ENCODE results near the gene APOL1. TPM values are rescaled to one million over a fixed set of nuclear protein-coding genes. Genes with fewer than 3 reads are reported as not detected.
"Not testable (repeated sequence)": the region's sequence is repeated elsewhere in the genome, so short reads cannot be mapped to it uniquely, and the experiment has no call there.

Gene APOL1
- total and polyA plus RNA-seq, 7 experiments from 2014 or later = 6.2 to 91.1 (median 17.8) TPM

DNA sequence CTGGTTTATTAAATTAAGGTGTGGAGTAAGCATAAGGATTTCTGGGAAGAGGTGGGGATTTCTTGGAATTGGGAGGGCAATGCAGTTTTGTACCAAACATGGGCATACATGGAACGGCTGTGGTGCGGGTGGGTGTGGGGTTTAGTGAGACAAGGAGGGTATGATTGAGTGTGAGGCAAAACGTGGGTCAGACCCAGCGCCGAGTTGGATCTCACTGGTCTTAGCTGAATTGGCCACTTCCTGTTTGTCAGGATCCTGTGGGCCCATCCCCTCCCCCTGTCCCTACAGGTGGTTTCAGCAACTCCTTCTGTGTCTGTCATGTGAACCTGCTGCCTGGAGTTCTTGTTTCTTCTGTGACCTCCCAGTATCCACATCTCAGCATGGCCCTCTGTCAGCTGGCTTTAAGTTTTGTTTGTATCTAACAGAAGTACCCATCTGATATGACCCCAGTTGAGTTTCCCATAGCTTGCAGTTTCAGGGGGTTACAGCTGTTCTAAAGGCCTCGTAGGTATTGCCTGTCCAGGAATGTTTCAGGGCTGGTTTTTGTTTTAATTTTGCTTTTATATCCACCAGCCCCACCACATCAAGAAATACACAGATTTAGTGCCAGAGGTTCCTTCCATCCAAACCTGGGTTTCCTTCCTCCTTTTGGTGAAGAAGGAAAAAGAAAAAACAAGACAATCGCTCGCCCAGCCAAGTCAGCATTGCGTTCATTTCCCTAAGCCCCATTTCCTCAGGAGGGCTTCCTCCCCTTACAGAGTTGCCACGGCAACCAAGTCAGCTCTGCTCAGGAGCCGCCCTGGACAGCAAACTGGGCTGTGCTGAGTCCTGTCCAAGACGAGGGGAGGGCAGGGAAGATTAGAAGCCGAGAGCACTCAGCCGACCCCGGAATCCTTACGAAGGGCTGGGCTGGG, 6.0 kb downstream of the APOL1 start:
- ATAC-seq = peak; percentile 49
- POLR2A ChIA-PET = interaction anchor here (0.7 kb wide), 1 partner anchor 125 kb away, joined by 3 read pairs; no protein-coding TSS in a partner anchor
- no peaks in the 10 kb centered on the region for H3K27me3 ChIP-seq (ENCODE audit: control insufficient read depth in 2 of 2, insufficient read depth in 2 of 2, low read length in 2 of 2)
- peak overlapping the region in 8 of 10 donors; percentile 6 to 78 (median 20) for H3K4me3 Mint-ChIP-seq
- H3K36me3 ChIP-seq (ENCODE audit: control insufficient read depth in 2 of 3, insufficient read depth in 3 of 3, low read length in 3 of 3) = peaks cover 14 to 70% (median 20%) of the 10 kb centered on the region in 3 experiments
- peaks cover 17 to 62% (median 36%) of the 10 kb centered on the region in 5 donors for H3K36me3 Mint-ChIP-seq
- no peaks in the 10 kb centered on the region for H3K9me3 Mint-ChIP-seq
- H3K27me3 Mint-ChIP-seq = no peaks in the 10 kb centered on the region
- no peak overlapping the region for H3K4me3 ChIP-seq (ENCODE audit: low read length)
- peaks cover 33 to 54% (median 43%) of the 10 kb centered on the region in 7 donors for H3K4me1 Mint-ChIP-seq
- CTCF ChIA-PET = interaction anchor here (1.3 to 1.6 kb wide), 2 partner anchors 10 to 19 kb away, joined by 3 to 5 read pairs; partner anchors contain the start of gene APOL2
- peaks cover 12 to 23% of the 10 kb centered on the region in 2 donors for H3K4me1 ChIP-seq (ENCODE audit: control insufficient read depth in 2 of 2, insufficient read depth in 2 of 2, low read length in 2 of 2)
- DNase-seq = peak in 1 of 9 donors; percentile 26
- H3K27ac Mint-ChIP-seq = peak overlapping the region in 8 of 9 donors; percentile 4 to 86 (median 64)
- no peak overlapping the region for H3K27ac ChIP-seq (ENCODE audit: low read depth, low read length)
- intact Hi-C loops (cut with micrococcal nuclease) = no loop called here
- H3K9me3 ChIP-seq (ENCODE audit: control insufficient read depth in 2 of 3, low read length in 3 of 3) = no peaks in the 10 kb centered on the region

DNA sequence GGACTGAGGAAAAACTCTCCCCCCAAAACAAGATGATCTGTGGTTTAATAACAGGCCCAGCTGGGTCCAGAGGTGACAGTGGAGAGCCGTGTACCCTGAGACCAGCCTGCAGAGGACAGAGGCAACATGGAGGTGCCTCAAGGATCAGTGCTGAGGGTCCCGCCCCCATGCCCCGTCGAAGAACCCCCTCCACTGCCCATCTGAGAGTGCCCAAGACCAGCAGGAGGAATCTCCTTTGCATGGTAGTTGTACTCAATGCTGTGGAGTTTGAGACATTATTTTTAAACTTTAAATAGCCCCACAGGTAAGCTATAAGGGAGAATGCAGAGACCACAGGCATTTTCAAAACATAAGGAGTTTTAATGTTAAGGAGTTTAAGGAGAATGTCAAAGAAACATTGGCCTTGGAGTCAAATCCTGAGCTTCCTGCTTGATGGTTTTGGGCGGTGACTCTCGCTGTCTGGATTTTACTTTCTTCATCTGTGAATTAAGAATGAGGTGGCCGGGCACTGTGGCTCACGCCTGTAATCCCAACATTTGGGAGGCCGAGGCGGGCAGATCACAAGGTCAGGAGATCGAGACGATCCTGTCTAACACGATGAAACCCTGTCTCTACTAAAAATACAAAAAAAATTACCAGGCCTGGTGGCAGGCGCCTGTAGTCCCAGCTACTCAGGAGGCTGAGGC, 6.8 kb downstream of the APOL1 start:
- DNase-seq = no peak
- H3K4me1 ChIP-seq (ENCODE audit: control insufficient read depth in 2 of 2, insufficient read depth in 2 of 2, low read length in 2 of 2) = peaks cover 7 to 16% of the 10 kb centered on the region in 2 donors
- Mint-ChIP-seq H3K4me1 (peaks cover 25 to 46% (median 39%) of the 10 kb centered on the region in 7 donors), H3K27ac (peak overlapping the region in 3 of 9 donors; percentile 38 to 86 (median 83)), H3K36me3 (peaks cover 17 to 65% (median 36%) of the 10 kb centered on the region in 5 donors), H3K4me3 (peak overlapping the region in 1 of 10 donors; percentile 25), H3K27me3 (no peaks in the 10 kb centered on the region), H3K9me3 (no peaks in the 10 kb centered on the region)
- H3K4me3 ChIP-seq (ENCODE audit: low read length) = no peak overlapping the region
- intact Hi-C loops (cut with micrococcal nuclease) = no loop called here
- ChIA-PET CTCF (interaction anchor here (1.6 kb wide), 1 partner anchor 20 kb away, joined by 5 read pairs; the partner anchor contains the start of gene APOL2), POLR2A (no interaction called here)
- peaks cover 14 to 74% (median 20%) of the 10 kb centered on the region in 3 experiments for H3K36me3 ChIP-seq (ENCODE audit: control insufficient read depth in 2 of 3, insufficient read depth in 3 of 3, low read length in 3 of 3)
- H3K9me3 ChIP-seq (ENCODE audit: control insufficient read depth in 2 of 3, low read length in 3 of 3) = no peaks in the 10 kb centered on the region
- H3K27ac ChIP-seq (ENCODE audit: low read depth, low read length) = no peak overlapping the region
- no peaks in the 10 kb centered on the region for H3K27me3 ChIP-seq (ENCODE audit: control insufficient read depth in 2 of 2, insufficient read depth in 2 of 2, low read length in 2 of 2)
- ATAC-seq = no peak

DNA sequence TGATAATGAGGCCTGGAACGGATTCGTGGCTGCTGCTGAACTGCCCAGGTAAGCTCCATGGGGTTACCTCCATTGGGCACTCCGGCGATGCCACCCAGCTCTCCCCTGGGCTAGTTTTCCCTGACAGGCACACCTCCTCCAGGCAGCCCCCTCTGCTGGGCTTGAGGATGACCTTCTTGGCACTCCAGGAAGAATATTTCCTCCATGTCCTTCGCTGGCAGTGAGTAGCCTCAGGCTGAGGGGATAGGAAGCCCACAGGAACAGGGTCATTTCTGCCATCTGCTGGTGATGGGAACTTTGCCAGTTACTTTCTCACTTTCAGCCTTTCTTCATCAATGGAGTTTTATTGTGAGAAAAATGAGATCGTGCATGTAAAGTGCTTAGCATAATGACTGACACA, 8.7 kb downstream of the APOL1 start:
- H3K27ac ChIP-seq (ENCODE audit: low read depth, low read length); ATAC-seq; H3K27me3 Mint-ChIP-seq; H3K27me3 ChIP-seq (ENCODE audit: control insufficient read depth in 2 of 2, insufficient read depth in 2 of 2, low read length in 2 of 2); H3K4me1 ChIP-seq (ENCODE audit: control insufficient read depth in 2 of 2, insufficient read depth in 2 of 2, low read length in 2 of 2); H3K4me3 Mint-ChIP-seq; H3K4me3 ChIP-seq (ENCODE audit: low read length); intact Hi-C loops (cut with micrococcal nuclease); CTCF ChIA-PET; H3K27ac Mint-ChIP-seq; H3K9me3 Mint-ChIP-seq; H3K9me3 ChIP-seq (ENCODE audit: control insufficient read depth in 2 of 3, low read length in 3 of 3); DNase-seq: not testable (repeated sequence)
- peaks cover 13 to 69% (median 35%) of the 10 kb centered on the region in 5 donors for H3K36me3 Mint-ChIP-seq
- H3K36me3 ChIP-seq (ENCODE audit: control insufficient read depth in 2 of 3, insufficient read depth in 3 of 3, low read length in 3 of 3) = peaks cover 20 to 82% (median 25%) of the 10 kb centered on the region in 3 experiments
- peaks cover 14 to 30% (median 23%) of the 10 kb centered on the region in 7 donors for H3K4me1 Mint-ChIP-seq
- POLR2A ChIA-PET = interaction anchor here (0.6 kb wide), 1 partner anchor 943 kb away, joined by 3 read pairs; no protein-coding TSS in a partner anchor

DNA sequence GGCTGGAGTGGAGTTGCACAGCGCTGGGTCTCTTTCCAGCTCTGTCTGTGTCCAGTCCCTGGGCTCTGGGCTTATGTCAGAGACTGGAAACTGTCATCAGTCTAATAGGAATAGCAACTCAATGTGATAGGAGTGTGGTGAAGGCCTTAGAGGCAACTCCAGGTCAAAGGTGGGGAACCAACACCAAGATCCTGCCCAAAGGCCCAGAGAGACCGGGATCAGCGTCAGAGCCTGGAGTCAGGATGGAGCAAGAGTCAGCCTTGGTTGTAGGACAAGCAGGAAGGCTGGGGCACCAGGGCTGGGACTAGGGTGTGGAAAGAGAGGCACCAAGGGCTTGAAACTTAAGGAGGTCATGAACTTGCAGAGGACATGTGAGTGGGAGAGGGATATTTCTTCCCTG, 9.4 kb downstream of the APOL1 start:
- intact Hi-C loops (cut with micrococcal nuclease); H3K9me3 ChIP-seq (ENCODE audit: control insufficient read depth in 2 of 3, low read length in 3 of 3); H3K27me3 ChIP-seq (ENCODE audit: control insufficient read depth in 2 of 2, insufficient read depth in 2 of 2, low read length in 2 of 2); ATAC-seq; H3K4me3 ChIP-seq (ENCODE audit: low read length); H3K27ac ChIP-seq (ENCODE audit: low read depth, low read length); CTCF ChIA-PET; H3K27me3 Mint-ChIP-seq; DNase-seq; H3K4me1 ChIP-seq (ENCODE audit: control insufficient read depth in 2 of 2, insufficient read depth in 2 of 2, low read length in 2 of 2); POLR2A ChIA-PET; H3K4me3 Mint-ChIP-seq; H3K9me3 Mint-ChIP-seq: not testable (repeated sequence)
- peaks cover 20 to 82% (median 25%) of the 10 kb centered on the region in 3 experiments for H3K36me3 ChIP-seq (ENCODE audit: control insufficient read depth in 2 of 3, insufficient read depth in 3 of 3, low read length in 3 of 3)
- Mint-ChIP-seq H3K36me3 (peaks cover 13 to 69% (median 40%) of the 10 kb centered on the region in 5 donors), H3K4me1 (peaks cover 14 to 29% (median 18%) of the 10 kb centered on the region in 7 donors), H3K27ac (peak overlapping the region in 1 of 9 donors; percentile 42)

DNA sequence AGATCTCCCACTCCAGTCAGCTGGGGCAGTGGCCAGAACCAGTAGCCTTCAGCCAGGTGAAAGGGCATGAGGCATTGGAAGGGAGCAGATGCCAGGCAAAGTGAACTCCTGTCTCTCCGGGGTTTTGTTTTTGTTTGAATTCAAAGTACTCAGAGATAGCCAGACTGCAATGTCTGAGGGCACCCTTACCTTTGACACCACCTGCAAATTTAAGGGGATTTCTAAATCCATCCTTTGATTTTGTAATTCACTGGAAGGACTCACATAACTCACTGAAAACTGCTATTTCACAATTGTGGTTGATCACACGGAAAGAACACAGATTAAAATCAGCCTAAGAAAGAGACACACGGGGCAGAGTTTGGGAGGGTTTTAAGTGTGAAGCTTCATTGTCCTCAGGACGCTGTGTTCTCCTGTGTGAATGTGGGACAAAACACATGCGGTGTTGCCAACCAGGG, 10.3 kb downstream of the APOL1 start:
- H3K36me3 ChIP-seq (ENCODE audit: control insufficient read depth in 2 of 3, insufficient read depth in 3 of 3, low read length in 3 of 3) = peaks cover 20 to 74% (median 25%) of the 10 kb centered on the region in 3 experiments
- H3K27ac Mint-ChIP-seq; CTCF ChIA-PET; H3K4me1 ChIP-seq (ENCODE audit: control insufficient read depth in 2 of 2, insufficient read depth in 2 of 2, low read length in 2 of 2); H3K4me3 ChIP-seq (ENCODE audit: low read length); H3K27ac ChIP-seq (ENCODE audit: low read depth, low read length); intact Hi-C loops (cut with micrococcal nuclease); H3K4me3 Mint-ChIP-seq; DNase-seq; H3K9me3 ChIP-seq (ENCODE audit: control insufficient read depth in 2 of 3, low read length in 3 of 3); H3K9me3 Mint-ChIP-seq; H3K27me3 Mint-ChIP-seq; ATAC-seq; H3K27me3 ChIP-seq (ENCODE audit: control insufficient read depth in 2 of 2, insufficient read depth in 2 of 2, low read length in 2 of 2); POLR2A ChIA-PET: not testable (repeated sequence)
- Mint-ChIP-seq H3K36me3 (peaks cover 12 to 71% (median 35%) of the 10 kb centered on the region in 5 donors), H3K4me1 (peaks cover 9 to 24% (median 11%) of the 10 kb centered on the region in 7 donors)

DNA sequence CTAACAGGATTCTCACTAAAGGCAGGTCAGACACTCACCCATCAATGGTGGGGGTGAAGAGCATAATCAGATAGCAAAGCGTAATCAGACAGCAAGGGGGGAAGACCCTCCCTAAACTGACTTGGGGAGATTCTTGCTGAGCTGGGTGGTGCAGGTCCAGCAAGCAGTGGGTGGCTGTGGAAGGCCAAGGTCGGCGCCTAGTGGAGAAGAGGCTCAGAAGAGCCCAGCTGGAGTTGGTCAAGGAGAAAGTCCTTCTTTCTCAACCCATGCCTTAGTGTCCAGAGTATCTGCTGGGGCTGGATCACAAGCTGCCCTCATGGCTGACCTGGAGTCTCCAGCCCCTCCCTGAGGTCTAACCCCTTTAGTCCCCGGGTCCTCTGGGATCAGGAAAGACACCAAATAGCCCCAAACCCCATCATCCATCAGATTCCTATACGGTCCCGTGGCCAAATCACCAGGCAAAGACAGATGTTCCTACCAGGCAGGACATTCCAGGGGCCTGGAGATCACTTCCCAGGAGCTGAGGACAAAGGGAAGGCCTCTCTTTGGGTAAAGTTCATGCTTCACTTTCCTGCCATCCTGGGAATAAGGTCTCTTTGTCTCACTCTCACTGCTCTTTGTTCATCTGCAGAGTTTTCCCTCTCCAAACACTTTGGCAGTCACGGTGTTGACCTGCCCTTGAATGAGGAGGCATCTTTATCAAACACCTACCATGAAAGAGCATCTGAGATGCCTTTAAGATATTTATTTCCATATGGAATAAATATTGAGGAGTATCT, 11.1 kb downstream of the APOL1 start:
- H3K9me3 ChIP-seq (ENCODE audit: control insufficient read depth in 2 of 3, low read length in 3 of 3); intact Hi-C loops (cut with micrococcal nuclease); ATAC-seq; H3K27ac ChIP-seq (ENCODE audit: low read depth, low read length); H3K4me3 Mint-ChIP-seq; H3K9me3 Mint-ChIP-seq; H3K4me3 ChIP-seq (ENCODE audit: low read length); H3K4me1 ChIP-seq (ENCODE audit: control insufficient read depth in 2 of 2, insufficient read depth in 2 of 2, low read length in 2 of 2); CTCF ChIA-PET; DNase-seq; H3K27ac Mint-ChIP-seq; H3K27me3 ChIP-seq (ENCODE audit: control insufficient read depth in 2 of 2, insufficient read depth in 2 of 2, low read length in 2 of 2); H3K27me3 Mint-ChIP-seq; POLR2A ChIA-PET: not testable (repeated sequence)
- peaks cover 20 to 66% (median 25%) of the 10 kb centered on the region in 3 experiments for H3K36me3 ChIP-seq (ENCODE audit: control insufficient read depth in 2 of 3, insufficient read depth in 3 of 3, low read length in 3 of 3)
- peaks cover 1 to 20% (median 3%) of the 10 kb centered on the region in 7 donors for H3K4me1 Mint-ChIP-seq
- peaks cover 7 to 71% (median 35%) of the 10 kb centered on the region in 5 donors for H3K36me3 Mint-ChIP-seq

Data from naive thymus-derived CD4-positive, alpha-beta T cell (primary cell).